ENCODE measurements around the gene NECTIN1.

NECTIN1 gene

GRCh38 chr11:119629085-119629484 lies 99.9 kb downstream of the NECTIN1 start:
- Histone ChIP-seq H3K4me3 (ENCODE audit: low read length) (no peak overlapping the region), H3K4me1 (ENCODE audit: control insufficient read depth, insufficient read depth, low read length) (no peaks in the 10 kb centered on the region), H3K36me3 (ENCODE audit: control insufficient read depth, insufficient read depth, low read length) (no peaks in the 10 kb centered on the region), H3K9me3 (ENCODE audit: control insufficient read depth, low read length) (no peaks in the 10 kb centered on the region), H3K9ac (ENCODE audit: low read length) (no peak overlapping the region), H3K27me3 (ENCODE audit: control insufficient read depth, insufficient read depth, low read length) (no peaks in the 10 kb centered on the region)

- H3K36me3 ChIP-seq (ENCODE audit: control insufficient read depth, insufficient read depth, low read length) = no peaks in the 10 kb centered on the region
- peaks cover 9% of the 10 kb centered on the region for H3K27me3 ChIP-seq (ENCODE audit: control insufficient read depth, insufficient read depth, low read length)
- no peaks in the 10 kb centered on the region for H3K9me3 ChIP-seq (ENCODE audit: control insufficient read depth, low read length)
- no peak overlapping the region for H3K9ac ChIP-seq (ENCODE audit: low read length)
- no peak overlapping the region for H3K4me3 ChIP-seq (ENCODE audit: low read length)
- H3K4me1 ChIP-seq (ENCODE audit: control insufficient read depth, insufficient read depth, low read length) = no peaks in the 10 kb centered on the region
Measured at GRCh38 chr11:119627286-119627685, 101.7 kb downstream of the NECTIN1 start.

- Histone ChIP-seq H3K36me3 (ENCODE audit: control insufficient read depth, insufficient read depth, low read length) (no peaks in the 10 kb centered on the region), H3K9ac (ENCODE audit: low read length) (no peak overlapping the region), H3K4me1 (ENCODE audit: control insufficient read depth, insufficient read depth, low read length) (no peaks in the 10 kb centered on the region), H3K4me3 (ENCODE audit: low read length) (no peak overlapping the region), H3K27me3 (ENCODE audit: control insufficient read depth, insufficient read depth, low read length) (peaks cover 9% of the 10 kb centered on the region), H3K9me3 (ENCODE audit: control insufficient read depth, low read length) (no peaks in the 10 kb centered on the region)
Measured at GRCh38 chr11:119626871-119627270, 102.1 kb downstream of the NECTIN1 start.

- no peaks in the 10 kb centered on the region for H3K36me3 ChIP-seq (ENCODE audit: control insufficient read depth, insufficient read depth, low read length)
- no peak overlapping the region for H3K9ac ChIP-seq (ENCODE audit: low read length)
- H3K27me3 ChIP-seq (ENCODE audit: control insufficient read depth, insufficient read depth, low read length) = peaks cover 9% of the 10 kb centered on the region
- no peaks in the 10 kb centered on the region for H3K4me1 ChIP-seq (ENCODE audit: control insufficient read depth, insufficient read depth, low read length)
- no peaks in the 10 kb centered on the region for H3K9me3 ChIP-seq (ENCODE audit: control insufficient read depth, low read length)
- H3K4me3 ChIP-seq (ENCODE audit: low read length) = no peak overlapping the region
Measured at GRCh38 chr11:119626197-119626841, 102.7 kb downstream of the NECTIN1 start.

- no peak overlapping the region for H3K4me3 ChIP-seq (ENCODE audit: low read length)
- H3K36me3 ChIP-seq (ENCODE audit: control insufficient read depth, insufficient read depth, low read length) = no peaks in the 10 kb centered on the region
- H3K9ac ChIP-seq (ENCODE audit: low read length) = no peak overlapping the region
- H3K4me1 ChIP-seq (ENCODE audit: control insufficient read depth, insufficient read depth, low read length) = no peaks in the 10 kb centered on the region
- peaks cover 9% of the 10 kb centered on the region for H3K27me3 ChIP-seq (ENCODE audit: control insufficient read depth, insufficient read depth, low read length)
- H3K9me3 ChIP-seq (ENCODE audit: control insufficient read depth, low read length) = no peaks in the 10 kb centered on the region
Measured at GRCh38 chr11:119625206-119625978, 103.6 kb downstream of the NECTIN1 start.

GRCh38 chr11:119624629-119625028 lies 104.4 kb downstream of the NECTIN1 start:
- no peak overlapping the region for H3K4me3 ChIP-seq (ENCODE audit: low read length)
- no peak overlapping the region for H3K9ac ChIP-seq (ENCODE audit: low read length)
- H3K9me3 ChIP-seq (ENCODE audit: control insufficient read depth, low read length) = no peaks in the 10 kb centered on the region
- H3K27me3 ChIP-seq (ENCODE audit: control insufficient read depth, insufficient read depth, low read length) = peaks cover 9% of the 10 kb centered on the region
- no peaks in the 10 kb centered on the region for H3K36me3 ChIP-seq (ENCODE audit: control insufficient read depth, insufficient read depth, low read length)
- H3K4me1 ChIP-seq (ENCODE audit: control insufficient read depth, insufficient read depth, low read length) = no peaks in the 10 kb centered on the region

- no peak overlapping the region for H3K9ac ChIP-seq (ENCODE audit: low read length)
- H3K27me3 ChIP-seq (ENCODE audit: control insufficient read depth, insufficient read depth, low read length) = peaks cover 9% of the 10 kb centered on the region
- no peak overlapping the region for H3K4me3 ChIP-seq (ENCODE audit: low read length)
- H3K4me1 ChIP-seq (ENCODE audit: control insufficient read depth, insufficient read depth, low read length) = no peaks in the 10 kb centered on the region
- H3K9me3 ChIP-seq (ENCODE audit: control insufficient read depth, low read length) = no peaks in the 10 kb centered on the region
- no peaks in the 10 kb centered on the region for H3K36me3 ChIP-seq (ENCODE audit: control insufficient read depth, insufficient read depth, low read length)
Measured at GRCh38 chr11:119624102-119624615, 104.8 kb downstream of the NECTIN1 start.

GRCh38 chr11:119623682-119624081 lies 105.3 kb downstream of the NECTIN1 start:
- no peaks in the 10 kb centered on the region for H3K9me3 ChIP-seq (ENCODE audit: control insufficient read depth, low read length)
- peaks cover 9% of the 10 kb centered on the region for H3K27me3 ChIP-seq (ENCODE audit: control insufficient read depth, insufficient read depth, low read length)
- no peak overlapping the region for H3K4me3 ChIP-seq (ENCODE audit: low read length)
- H3K9ac ChIP-seq (ENCODE audit: low read length) = no peak overlapping the region
- H3K36me3 ChIP-seq (ENCODE audit: control insufficient read depth, insufficient read depth, low read length) = no peaks in the 10 kb centered on the region
- no peaks in the 10 kb centered on the region for H3K4me1 ChIP-seq (ENCODE audit: control insufficient read depth, insufficient read depth, low read length)

GRCh38 chr11:119622454-119623143 lies 106.4 kb downstream of the NECTIN1 start:
- Histone ChIP-seq H3K4me1 (ENCODE audit: control insufficient read depth, insufficient read depth, low read length) (no peaks in the 10 kb centered on the region), H3K36me3 (ENCODE audit: control insufficient read depth, insufficient read depth, low read length) (no peaks in the 10 kb centered on the region), H3K9ac (ENCODE audit: low read length) (no peak overlapping the region), H3K27me3 (ENCODE audit: control insufficient read depth, insufficient read depth, low read length) (peaks cover 9% of the 10 kb centered on the region), H3K9me3 (ENCODE audit: control insufficient read depth, low read length) (no peaks in the 10 kb centered on the region), H3K4me3 (ENCODE audit: low read length) (no peak overlapping the region)

GRCh38 chr11:119619665-119620064 lies 109.3 kb downstream of the NECTIN1 start:
- Histone ChIP-seq H3K27me3 (ENCODE audit: control insufficient read depth, insufficient read depth, low read length) (peaks cover 9% of the 10 kb centered on the region), H3K4me3 (ENCODE audit: low read length) (no peak overlapping the region), H3K9me3 (ENCODE audit: control insufficient read depth, low read length) (no peaks in the 10 kb centered on the region), H3K4me1 (ENCODE audit: control insufficient read depth, insufficient read depth, low read length) (peaks cover 16% of the 10 kb centered on the region), H3K9ac (ENCODE audit: low read length) (no peak overlapping the region), H3K36me3 (ENCODE audit: control insufficient read depth, insufficient read depth, low read length) (no peaks in the 10 kb centered on the region)

- no peaks in the 10 kb centered on the region for H3K9me3 ChIP-seq (ENCODE audit: control insufficient read depth, low read length)
- peaks cover 16% of the 10 kb centered on the region for H3K4me1 ChIP-seq (ENCODE audit: control insufficient read depth, insufficient read depth, low read length)
- H3K36me3 ChIP-seq (ENCODE audit: control insufficient read depth, insufficient read depth, low read length) = no peaks in the 10 kb centered on the region
- no peak overlapping the region for H3K9ac ChIP-seq (ENCODE audit: low read length)
- H3K27me3 ChIP-seq (ENCODE audit: control insufficient read depth, insufficient read depth, low read length) = peaks cover 2% of the 10 kb centered on the region
- H3K4me3 ChIP-seq (ENCODE audit: low read length) = no peak overlapping the region
Measured at GRCh38 chr11:119618208-119618909, 110.6 kb downstream of the NECTIN1 start.
